GM19455 (cell line): ENCODE data around the gene EDC3.
"Not testable (repeated sequence)": the region's sequence is repeated elsewhere in the genome, so short reads cannot be mapped to it uniquely, and the experiment has no call there.

Experiments used
- ATAC-seq: cut with Tn5 transposase; IDR thresholded peaks from one replicate; pipeline ENCODE4 v1.9.1; 2021; ENCODE audit not compliant: unreplicated experiment

Gene EDC3

DNA sequence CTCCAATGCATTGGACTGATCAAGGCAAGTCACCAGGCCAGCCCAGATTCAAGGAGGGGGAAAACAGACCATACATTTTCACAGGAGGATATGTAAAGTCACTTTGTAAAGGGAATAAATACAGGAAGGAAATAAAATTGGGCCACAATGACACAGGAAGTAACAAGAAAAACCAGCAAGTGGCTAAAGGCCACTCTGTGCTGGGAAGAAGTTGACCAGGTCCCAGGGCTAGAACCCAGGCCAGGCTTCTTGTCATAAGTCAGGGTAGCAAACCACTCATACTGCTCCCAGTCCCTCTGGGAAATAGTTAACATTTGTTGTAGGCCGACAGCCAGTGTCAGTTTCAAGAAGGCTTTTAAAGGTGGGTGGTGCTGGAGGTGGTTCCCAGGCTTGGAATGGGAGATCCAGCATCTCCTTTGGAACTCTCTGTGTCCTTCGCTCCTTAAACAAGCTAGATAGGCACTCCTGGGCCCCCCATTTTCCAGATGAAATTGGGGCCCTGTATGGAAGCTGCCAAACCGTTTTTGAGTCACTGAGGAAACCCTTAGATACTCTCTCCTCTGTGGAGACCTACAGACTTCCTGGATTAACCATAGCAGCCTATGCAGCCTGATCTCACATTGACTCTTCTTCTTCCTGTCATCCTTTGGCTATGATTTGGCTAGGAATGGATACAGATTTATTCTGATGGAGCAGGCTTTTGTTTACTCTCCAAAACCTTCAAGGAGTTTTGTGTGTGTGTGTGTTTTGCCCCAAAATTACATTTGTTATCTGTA lies 14.7 kb upstream of the EDC3 start:
- ATAC-seq, result no peak

DNA sequence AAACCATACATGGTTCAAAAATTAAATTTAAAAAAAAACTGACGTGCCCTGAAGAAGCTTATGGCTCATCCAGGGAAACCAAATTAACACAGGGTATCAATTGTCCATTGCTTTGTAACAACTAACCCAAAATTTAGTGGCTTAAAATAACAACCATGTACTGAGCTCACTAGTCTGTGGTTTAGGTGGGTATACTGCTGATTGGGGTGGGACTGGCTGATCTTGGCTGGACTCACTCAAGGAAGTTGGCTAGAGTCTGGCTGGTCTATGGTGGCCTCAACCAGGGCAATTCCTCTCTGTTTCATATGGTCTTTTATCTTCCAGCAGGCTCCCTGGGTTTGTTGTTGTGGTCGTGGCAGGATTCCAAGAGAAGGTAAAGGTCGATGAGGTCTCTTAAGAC lies 14.1 kb upstream of the EDC3 start:
- no peak for ATAC-seq

DNA sequence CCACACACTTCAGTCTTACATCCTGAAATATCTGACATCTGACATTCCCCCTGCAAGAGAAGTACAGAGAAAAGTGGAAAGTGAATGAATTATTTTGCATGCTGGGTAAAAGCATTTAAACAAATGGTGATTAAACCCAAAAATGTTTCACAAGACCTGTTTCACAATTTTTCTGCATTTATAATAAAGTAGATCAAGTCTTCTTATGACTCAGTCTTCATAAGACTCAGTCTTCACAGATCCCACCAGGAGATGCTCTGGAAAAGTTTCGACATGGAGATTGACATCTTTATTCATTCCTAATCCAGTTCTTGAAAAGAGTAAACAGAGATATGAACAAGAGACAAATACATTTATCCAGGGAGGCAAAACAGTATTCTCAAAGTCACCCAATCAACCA lies 13.2 kb upstream of the EDC3 start:
- ATAC-seq, result no peak

DNA sequence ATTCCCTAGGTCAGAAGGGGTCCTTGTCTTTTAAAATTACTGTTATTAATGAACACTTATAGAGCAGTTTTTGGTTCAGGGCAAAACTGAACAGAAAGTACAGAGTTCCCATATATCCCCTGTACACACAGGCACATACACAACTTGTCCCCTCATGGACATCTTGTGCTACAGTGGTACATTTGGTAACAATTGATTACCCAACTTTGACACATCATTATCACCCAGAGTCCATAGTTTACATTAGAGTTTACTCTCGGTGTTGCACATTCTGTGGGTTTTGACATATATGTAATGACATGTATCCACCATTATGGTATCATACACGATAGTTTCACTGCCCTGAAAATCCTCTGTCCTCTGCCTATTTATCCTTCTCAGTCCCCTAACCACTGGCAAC lies 984 bp upstream of the EDC3 start:
- ATAC-seq, result no peak

DNA sequence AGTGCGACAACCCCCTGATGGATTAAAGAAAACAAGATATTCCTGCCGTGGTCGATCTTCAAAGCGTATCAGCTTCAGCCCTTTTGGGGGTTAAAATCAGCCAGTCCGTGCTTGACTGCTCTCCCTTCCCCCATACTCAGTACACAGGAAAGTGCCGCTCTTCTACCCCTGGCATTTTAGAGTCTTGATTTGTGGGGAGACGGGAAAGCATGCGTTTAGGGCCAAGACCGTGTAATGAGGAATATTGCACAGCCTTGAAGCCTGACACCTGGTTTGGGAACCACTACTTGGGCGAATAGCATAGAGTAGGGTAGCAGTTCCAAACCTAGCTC lies 540 bp upstream of the EDC3 start:
- no peak for ATAC-seq

DNA sequence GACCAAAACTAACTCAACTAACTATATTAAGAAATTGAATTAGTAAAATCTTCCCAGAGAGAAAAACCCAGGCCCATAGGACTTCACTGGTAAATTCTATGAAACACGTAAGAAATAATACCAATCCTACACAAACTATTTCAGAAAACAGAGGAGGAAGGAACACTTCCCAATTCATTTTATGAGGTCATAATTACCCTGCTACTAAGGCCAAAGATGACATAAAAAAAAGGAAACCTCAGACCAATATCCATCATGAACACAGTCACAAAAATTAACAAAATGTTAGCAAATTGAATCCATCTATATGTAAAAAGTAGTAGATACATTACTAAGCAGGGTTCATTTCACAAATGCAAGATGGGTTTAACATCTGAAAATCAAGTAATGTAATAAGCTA lies 3.5 kb downstream of the EDC3 start:
- no peak for ATAC-seq

DNA sequence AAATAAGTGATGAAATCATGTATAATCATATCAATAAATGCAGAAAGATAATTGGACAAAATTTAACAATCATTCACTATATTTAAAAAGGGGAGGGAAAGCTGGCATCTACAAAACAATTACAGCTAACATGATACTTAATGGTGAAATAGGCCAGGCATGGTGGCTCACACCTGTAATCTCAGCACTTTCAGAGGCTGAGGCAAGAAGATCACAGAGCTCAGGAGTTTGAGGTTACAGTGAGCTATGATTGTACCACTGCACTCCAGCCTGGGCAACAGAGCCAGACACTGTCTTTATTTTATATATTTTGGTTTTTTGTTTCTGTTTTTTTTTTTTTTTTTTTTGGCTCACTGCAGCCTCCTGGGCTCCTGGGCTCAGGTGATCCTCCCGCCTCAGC lies 12.1 kb downstream of the EDC3 start:
- no peak for ATAC-seq

DNA sequence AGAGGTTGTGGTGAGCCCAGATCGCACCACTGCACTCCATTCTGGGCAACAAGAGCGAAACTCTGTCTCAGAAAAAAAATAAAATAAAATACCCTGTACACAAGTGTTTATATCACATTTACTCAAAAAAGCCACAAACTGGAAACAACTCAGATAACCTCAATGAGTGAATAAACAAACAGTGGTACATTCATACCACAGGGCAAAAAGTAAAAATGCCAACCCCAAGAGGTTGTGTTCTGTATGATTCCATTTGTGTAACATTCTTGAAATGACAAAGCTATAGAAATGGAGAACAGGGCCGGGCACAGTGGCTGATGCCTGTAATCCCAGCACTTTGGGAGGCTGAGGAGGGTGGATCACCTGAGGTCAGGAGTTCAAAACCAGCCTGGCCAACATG lies 12.9 kb downstream of the EDC3 start:
- ATAC-seq, result no peak

DNA sequence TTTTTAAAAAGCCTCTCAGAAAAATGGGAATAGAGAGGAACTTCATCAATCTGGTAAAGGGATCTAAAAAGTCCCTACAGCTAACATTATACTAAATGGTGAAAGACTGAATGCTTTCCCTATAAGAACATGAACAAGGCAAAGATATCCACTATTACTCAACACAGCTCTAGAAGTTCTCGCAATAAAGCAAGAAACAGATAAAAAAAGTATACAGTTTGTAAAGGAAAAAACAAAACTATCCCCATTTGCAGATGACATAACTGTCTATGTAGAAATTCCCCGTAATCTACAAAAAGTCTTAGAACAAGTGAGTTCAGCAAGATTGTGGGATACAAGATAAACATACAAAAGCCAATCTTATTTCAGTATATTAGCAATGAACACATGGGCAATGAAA lies 15.4 kb downstream of the EDC3 start:
- ATAC-seq, result no peak

DNA sequence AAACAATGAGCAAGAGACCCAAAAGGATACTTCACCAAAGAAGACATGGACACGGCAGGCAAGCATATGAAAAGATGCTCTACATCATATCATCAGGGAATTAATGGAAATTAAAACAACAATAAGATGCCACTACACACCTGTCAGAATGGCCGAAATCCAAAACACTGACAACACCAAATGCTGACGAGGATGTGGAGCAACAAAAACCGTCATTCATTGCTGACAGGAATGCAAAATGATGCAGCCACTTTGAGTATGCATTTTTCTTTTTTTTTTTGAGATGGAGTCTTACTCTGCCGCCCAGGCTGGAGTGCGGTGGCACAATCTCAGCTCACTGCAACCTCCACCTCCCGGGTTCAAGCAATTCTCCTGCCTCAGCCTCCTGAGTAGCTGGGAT lies 19.0 kb downstream of the EDC3 start:
- no peak for ATAC-seq

DNA sequence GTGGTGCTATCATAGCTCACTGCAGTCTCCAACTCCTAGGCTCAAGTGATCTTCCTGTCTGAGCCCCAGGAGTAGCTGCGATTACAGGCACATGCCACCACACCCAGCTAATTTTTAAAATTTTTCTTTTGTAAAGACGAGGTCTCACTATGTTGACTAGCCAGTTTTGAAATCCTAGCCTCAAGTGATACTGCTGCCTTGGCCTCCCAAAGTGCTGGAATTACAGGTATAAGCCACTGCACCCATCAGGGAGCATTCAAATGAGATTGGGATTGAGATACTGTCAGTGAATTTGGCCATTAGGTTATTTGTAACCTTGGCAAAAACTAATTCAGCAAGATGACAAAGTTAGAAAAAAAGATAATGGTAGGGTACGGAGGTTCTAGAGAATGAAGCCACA lies 21.7 kb downstream of the EDC3 start:
- ATAC-seq, result no peak

DNA sequence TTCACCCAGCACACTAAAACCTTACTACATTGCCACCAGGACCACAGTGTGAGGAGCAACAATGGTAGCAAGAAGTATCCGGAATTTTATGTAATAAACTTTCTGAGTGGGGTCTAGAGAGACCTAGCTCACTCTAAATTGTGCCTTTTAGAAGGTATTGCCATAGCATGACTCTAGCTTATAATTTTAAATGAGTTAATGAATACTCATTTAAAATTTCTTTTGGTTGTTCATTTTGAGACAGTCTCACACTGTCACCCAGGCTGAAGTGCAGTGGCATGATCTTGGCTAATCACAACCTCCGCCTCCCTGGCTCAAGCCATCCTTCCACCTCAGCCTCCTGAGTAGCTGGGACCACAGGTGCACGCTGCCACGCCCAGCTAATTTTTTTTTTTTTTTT lies 26.2 kb downstream of the EDC3 start:
- ATAC-seq, result no peak

DNA sequence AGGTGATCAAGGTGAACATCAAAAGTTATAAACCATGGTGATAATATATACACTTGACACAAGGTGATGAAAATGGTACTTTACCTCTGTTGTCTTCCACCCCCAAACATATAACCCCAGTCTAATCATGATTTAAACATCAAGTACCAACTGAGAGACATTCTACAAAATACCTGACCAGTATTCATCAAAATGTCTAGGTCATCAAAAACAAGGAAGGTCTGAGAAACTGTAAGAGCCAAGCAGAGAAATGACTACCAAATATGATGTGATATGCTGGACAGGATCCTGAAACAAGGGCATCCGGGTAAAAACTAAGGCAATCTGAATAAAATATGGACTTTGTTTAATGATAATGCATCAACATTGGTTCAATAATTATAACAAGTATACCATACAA lies 27.8 kb downstream of the EDC3 start:
- no peak for ATAC-seq

DNA sequence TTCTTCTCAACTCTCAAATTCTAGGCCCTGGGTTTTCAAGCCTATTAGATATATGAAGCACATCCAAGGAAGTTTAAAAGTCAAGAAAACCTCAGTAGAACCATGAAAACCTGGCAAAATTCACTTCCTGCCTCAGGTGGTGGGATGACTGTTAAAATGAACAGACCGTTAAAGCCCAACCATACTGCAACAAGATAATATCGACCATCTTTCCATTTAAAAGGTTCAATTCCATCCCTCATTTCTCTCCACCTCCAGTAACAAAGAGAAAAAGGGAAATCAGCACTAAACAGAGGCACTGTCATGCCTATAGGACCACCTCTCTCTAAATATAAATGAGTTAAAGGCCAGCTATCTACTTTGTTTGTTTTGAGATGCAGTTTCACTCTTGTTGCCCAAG lies 31.2 kb downstream of the EDC3 start:
- ATAC-seq, result no peak

DNA sequence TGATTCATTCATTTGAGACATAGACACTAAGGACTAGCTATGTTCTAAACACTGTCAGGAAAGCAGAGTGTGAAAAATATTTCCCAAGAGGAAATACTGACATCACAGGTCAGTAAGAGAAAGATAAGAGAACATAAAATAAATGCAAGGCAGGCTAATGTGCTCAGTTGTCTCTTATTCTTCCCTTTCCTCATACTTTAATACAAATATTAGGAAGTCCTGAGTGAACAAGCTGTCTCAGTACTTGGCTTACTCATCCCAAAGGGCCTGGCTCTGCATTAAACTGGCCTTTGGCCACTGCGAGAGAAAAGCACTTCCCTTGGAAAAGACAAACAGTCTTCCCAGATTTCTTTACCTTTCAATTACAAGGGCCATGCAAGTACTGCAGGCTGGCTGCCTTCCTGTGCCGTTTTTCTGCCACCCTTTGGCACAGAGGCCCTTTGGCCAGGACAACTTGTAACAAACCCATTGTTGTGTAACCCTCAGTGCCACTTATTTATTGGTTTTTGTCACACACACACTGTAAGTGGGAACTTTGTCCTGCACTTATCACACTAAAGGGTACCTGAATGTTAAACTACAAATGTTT lies 31.7 kb downstream of the EDC3 start:
- no peak for ATAC-seq

DNA sequence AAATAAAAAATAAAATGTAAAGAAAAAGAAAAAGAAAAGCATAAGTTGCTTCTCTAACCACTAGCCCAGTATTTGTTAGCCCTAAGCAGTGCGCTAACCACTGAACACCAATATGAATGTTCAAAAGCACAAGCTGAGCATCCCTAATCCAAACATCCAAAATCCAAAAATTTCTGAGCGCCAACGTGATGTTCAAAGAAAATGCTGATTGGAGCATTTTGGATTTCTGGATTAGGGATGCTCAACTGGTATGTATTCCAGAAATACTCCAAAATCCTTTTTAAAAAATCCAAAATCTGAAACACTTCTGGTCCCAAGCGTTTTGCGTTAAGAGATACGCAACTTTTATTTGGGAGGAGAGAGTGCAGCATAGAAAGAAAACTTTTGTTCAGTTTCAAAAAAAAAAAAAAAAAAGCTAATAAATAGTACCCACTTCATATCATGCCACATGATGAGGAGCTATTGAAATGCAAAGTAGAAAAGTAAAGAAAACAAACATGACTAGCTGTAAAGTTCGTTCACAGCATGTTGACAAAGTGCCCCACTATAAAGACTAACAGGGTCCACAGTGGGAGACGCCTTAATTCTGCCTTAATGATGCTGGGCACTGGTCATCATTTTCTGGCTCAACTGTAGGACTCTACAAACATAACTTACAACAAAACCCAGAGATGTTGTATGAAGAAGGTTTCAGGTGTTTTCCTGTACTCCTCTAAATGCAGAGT lies 32.4 kb downstream of the EDC3 start:
- ATAC-seq, result no peak

DNA sequence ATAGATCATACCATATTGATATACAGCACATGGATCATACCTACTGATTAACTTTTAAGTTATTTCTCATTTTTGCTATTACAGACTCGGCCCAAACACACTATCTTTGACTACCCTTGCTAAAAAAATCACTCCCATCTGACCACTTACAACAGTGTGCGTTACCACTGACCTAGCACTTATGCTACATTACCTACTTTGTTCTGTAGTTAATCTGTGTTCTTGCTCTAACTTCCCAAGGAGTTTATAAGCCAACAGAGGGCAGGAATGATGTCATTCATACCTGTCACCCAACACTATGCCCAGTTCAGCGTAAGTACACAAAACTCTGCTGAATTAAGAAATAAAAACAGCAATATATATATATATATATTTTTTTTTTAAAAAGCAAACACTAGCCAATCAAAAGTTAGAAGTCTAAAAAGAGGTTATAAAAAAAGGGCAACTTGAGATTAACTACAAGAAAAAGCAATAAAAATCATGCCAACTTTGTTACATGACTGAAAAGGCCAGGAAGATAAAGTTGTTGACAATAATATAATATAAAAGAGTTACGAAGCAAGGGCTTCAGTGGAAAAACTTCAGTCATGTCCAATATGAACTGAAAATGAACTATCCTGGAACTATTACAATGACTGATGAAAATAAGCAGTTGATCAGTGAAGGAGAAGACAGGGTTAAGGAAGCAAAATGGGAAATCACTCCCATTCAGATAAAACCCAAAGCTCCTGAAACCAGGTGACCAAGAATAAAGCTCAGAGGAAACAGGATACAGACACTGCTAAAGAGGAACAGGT lies 33.6 kb downstream of the EDC3 start:
- no peak for ATAC-seq

DNA sequence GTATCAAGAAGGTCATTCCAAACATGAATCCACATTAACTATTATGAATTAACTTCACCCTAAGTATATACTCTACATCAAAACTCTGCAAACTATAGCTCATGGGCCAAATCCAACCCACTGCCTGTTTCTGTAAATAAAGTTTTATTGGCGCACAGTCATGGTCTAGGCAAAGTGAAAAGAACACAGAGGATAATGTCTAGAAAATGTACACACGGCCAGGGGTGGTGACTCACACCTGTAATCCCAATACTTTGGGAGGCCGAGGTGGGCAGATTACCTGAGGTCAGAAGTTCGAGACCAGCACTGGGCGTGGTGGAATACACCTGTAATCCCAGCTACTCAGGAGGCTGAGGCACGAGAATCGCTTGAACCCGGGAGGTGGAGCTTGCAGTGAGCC lies 34.5 kb downstream of the EDC3 start:
- not testable (repeated sequence) for ATAC-seq

DNA sequence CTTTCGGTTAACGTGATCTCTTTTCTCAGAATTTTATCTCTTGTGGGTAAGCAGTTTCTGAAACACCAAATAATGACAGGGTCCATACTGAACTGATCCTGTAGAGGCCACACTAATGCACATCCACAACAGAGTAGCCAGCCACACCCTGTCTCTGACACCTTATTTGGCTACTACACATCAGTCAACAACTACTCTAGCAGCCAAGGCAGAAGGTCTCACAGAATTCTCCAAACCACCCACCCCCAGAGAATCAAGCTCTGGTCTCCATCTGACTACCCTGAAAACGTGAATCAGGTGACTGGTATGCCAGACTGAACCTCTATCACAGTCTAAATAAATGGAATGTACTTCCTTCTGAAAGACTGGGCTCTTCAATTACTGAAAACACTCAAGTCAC lies 38.0 kb downstream of the EDC3 start:
- ATAC-seq, result no peak

DNA sequence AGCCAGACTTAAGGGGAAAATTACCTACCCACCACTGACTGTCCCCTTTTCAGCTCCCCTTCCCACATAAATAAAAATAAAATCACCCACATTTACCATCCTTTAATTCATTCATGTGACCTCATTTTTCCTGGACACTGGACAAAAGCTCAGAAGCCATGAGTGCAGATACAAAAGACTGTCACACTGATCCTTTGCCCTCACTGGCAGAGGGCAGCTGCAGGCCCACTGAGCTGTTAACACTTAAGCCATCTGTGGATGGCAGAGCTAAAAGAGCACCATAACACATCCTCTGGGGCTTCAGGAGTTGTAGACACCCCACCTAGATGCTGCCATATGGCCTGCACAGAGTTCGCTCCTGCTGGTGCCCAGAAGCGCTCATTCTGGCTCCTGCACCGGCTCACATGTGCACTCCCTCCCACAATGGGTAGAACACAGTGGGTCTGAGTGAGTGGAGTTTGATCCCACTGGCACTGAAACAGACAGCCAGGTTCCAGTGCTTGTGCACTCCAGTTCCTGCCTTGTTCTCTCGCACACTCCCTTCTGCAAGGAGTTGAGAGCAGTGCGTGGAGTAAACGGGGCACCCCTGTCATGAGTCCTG lies 38.8 kb downstream of the EDC3 start:
- ATAC-seq, result no peak

DNA sequence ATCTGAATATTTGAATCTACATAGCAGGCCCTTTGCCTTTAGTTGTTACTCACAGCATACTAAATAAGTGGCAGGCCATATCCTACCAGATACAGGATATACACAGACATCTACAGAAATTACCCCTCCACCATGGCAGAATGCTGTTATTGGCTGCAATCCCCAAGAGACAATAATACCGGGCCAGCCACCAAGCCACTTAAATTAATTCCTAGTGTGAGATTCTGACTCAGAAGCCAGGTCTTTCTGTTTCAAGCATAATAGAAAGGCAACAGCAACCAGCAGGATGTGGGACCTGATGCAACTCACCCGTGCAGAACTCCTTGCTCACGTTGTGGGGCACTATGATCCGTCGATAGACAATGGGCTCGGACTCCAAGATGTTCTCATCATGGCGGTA lies 40.4 kb downstream of the EDC3 start:
- no peak for ATAC-seq
